ENCODE data around the gene MICAL2.
A peak's percentile ranks its signal among the peaks of the same experiment; 100 is the strongest.

Gene MICAL2

DNA sequence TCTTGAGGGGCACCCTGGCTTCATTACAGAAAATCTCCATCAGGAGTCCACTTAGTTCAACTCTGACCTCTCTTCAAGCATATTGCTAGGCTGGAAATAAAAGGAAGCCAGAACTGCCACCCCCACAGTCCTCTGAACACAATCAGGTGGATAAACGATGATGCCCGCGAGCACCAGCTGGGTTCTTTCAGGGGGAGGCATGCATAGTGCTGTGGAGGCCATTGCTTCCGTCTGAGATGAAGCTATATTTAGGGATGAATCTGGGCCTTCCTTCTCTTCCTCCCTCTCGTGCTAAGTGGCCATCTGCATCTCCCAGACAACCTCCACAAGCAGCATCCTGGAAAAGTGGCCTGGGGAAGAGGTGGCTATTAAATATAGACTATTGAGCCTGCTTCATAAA, 3.9 kb upstream of the MICAL2 start:
- Histone ChIP-seq H3K27ac (no peak overlapping the region), H3K9me3 (ENCODE audit: low read depth, low read length) (no peaks in the 10 kb centered on the region), H3K36me3 (ENCODE audit: insufficient read depth, low read length) (no peaks in the 10 kb centered on the region), H3K9ac (ENCODE audit: insufficient read length) (no peak overlapping the region), H3K4me3 (no peak overlapping the region)
- DNase-seq (ENCODE audit: low read depth, low spot score): no peak
- TF ChIP-seq POLR2AphosphoS5 (IDR thresholded peaks at IDR 0.05; ENCODE audit: borderline replicate concordance, low read depth, low read length): no peak
- no peak for TF ChIP-seq EZH2 (IDR thresholded peaks at IDR 0.05)
- TF ChIP-seq FOXP2 (optimal IDR thresholded peaks at IDR 0.05; ENCODE audit: control extremely low read depth, extremely low read length, insufficient read depth): no peak

DNA sequence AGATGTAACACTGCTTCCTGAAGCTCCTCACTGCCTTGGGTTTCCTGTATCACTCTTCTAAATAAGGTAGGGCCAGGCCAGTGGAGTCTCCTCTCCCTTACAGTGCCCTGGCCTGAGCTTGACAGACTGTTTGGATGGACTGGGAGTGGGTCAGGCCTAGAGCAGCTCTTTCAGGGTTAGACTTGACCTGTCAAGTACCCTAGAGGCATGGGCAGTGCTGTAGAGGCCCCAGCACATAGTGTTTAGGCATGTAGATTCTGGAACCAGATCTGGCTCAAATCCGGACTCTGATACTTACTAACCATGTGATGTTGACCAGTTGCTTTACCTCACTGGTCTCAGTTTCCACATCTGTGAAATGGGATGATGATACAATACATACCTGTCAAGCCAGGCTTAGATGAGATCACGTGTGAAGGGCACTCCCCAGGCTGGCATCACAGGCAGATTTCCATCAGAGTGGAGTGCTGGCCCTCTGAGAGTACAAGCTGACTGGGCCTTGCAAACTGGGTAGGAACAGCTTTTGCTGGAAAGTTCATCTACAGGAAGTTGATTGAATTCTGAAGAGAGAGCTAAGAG, 1.4 kb upstream of the MICAL2 start:
- TF ChIP-seq POLR2AphosphoS5 (IDR thresholded peaks at IDR 0.05; ENCODE audit: borderline replicate concordance, low read depth, low read length) (no peak), EZH2 (IDR thresholded peaks at IDR 0.05) (no peak), FOXP2 (optimal IDR thresholded peaks at IDR 0.05; ENCODE audit: control extremely low read depth, extremely low read length, insufficient read depth) (no peak)
- DNase-seq (ENCODE audit: low read depth, low spot score): no peak
- H3K4me3 ChIP-seq: no peak overlapping the region
- no peak overlapping the region for H3K27ac ChIP-seq
- H3K9ac ChIP-seq (ENCODE audit: insufficient read length): no peak overlapping the region
- H3K9me3 ChIP-seq (ENCODE audit: low read depth, low read length): no peaks in the 10 kb centered on the region
- H3K36me3 ChIP-seq (ENCODE audit: insufficient read depth, low read length): no peaks in the 10 kb centered on the region

DNA sequence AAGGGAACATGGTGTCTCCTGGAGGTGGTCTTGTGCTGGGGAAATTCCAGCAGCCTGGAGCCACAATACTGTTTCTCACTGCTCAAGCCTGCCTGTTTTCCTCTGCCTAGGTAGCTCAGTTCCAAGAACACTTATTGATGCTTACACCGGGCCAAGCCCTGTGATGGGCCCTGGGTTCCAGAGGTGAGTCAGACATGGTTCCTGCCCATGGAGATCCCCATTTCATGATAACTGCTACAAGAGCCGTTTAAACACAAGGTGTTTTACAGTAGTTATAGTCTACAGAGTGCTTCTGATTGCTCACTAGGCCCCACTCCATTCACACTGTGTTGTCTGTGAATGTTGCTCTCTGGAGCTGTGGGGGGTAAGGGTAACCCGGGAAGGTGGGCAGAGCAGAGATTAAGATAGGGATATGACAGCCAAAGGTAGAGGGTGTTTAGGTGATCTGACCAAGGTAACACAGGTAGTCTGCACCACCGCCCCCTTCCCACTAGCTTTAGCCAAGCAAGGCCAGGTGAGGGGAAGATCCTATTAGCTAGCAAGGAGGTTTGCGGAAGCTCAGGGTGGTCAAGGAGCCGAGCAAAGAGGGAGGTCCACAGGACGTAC, 696 bp upstream of the MICAL2 start:
- H3K9ac ChIP-seq (ENCODE audit: insufficient read length): no peak overlapping the region
- H3K4me3 ChIP-seq: peak overlapping the region; percentile 66
- TF ChIP-seq FOXP2 (optimal IDR thresholded peaks at IDR 0.05; ENCODE audit: control extremely low read depth, extremely low read length, insufficient read depth) (no peak), POLR2AphosphoS5 (IDR thresholded peaks at IDR 0.05; ENCODE audit: borderline replicate concordance, low read depth, low read length) (no peak), EZH2 (IDR thresholded peaks at IDR 0.05) (no peak)
- H3K36me3 ChIP-seq (ENCODE audit: insufficient read depth, low read length): no peaks in the 10 kb centered on the region
- H3K27ac ChIP-seq: no peak overlapping the region
- DNase-seq (ENCODE audit: low read depth, low spot score): no peak
- no peaks in the 10 kb centered on the region for H3K9me3 ChIP-seq (ENCODE audit: low read depth, low read length)

DNA sequence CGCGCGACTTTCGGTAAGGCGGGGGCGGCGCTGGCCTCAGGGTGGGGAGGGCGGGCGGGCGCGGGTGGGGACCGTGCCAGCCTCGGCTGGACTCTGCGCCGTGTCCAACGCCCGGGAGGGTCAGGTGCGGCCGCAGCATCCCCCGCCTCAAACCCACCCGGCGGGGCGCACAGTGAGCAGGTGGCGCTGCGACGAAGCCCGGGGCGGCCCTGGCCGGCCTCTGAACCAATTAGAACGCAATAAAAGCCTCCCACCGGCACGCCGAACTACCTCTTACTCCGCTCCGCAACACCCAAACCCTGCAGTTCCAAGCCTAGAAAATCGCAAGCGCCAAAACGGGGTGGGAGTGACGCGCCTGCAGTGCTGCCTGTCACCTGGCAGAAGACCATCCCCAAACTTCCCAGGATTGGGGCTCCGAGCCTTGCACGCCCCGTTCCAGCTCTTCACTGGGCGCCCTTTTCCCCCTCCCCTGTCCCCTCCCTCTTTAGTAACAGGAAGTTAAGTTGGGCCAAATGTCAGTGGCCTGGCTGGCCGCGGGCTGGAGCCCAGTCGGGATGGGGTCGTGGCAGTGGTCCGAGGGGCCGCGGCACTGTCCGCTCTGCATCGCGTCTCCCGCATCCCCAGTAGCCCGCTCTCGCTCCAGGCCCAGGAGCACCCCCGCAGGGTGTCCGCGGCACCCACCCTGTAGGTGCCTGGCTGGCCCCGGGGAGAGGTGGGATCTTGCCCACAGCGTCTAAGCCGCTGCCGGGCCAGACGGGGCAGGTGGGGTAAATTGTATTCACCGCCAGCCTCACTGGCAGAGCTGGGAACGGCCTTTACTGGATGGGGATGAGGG, 541 bp downstream of the MICAL2 start:
- Histone ChIP-seq H3K27ac (no peak overlapping the region), H3K9ac (ENCODE audit: insufficient read length) (no peak overlapping the region), H3K36me3 (ENCODE audit: insufficient read depth, low read length) (no peaks in the 10 kb centered on the region), H3K9me3 (ENCODE audit: low read depth, low read length) (no peaks in the 10 kb centered on the region), H3K4me3 (peak overlapping the region; percentile 66)
- TF ChIP-seq EZH2 (IDR thresholded peaks at IDR 0.05) (no peak), POLR2AphosphoS5 (IDR thresholded peaks at IDR 0.05; ENCODE audit: borderline replicate concordance, low read depth, low read length) (no peak), FOXP2 (optimal IDR thresholded peaks at IDR 0.05; ENCODE audit: control extremely low read depth, extremely low read length, insufficient read depth) (no peak)
- DNase-seq (ENCODE audit: low read depth, low spot score): no peak

DNA sequence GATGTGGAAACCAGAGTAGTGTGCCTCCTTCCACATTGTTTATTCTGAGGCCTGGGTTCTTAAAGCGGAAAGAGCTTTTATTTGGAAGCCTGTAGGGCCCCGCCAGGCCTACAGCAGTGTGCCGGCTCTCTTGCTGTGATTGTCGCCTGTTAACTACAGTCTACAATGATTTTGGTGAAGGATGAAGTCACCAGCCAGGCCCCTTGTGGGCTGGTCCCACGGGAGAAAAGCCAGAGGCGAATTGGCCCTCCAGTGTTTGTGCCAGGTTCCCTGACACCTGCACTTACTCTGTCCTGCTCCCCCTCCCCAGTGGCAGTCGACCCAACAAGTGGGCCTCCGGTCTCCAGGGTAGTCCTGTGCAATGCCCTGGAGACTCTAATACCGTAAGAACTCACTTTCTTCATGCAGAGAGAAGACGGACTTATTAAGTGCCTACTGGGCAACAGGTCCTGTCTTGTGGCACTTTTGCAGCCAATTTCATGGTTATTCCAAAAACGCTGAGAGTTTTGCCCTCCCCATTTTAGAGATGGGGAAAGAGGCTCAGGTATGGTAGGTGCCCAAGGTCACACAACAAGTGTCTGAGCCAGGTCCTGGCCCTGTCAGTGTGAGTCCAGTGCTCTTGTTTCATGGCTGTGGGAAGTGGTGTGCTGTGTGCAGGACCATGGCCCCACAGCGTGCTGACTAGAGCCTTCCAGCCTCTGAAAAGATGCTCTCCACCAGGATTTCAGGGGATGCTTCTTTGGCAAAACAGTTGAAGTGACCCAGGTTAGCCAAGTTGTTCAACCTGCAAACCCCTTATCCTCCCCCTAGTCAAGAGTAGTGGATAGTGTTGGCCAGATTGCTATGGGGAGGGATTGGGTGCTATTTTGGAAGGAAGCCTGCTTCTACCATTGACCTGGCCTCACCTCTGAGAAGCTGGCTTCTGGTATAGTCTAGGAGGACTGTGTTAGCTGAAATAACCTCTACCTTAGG, 1.4 kb downstream of the MICAL2 start:
- Histone ChIP-seq H3K9ac (ENCODE audit: insufficient read length) (no peak overlapping the region), H3K9me3 (ENCODE audit: low read depth, low read length) (no peaks in the 10 kb centered on the region), H3K36me3 (ENCODE audit: insufficient read depth, low read length) (no peaks in the 10 kb centered on the region), H3K4me3 (no peak overlapping the region), H3K27ac (no peak overlapping the region)
- TF ChIP-seq FOXP2 (optimal IDR thresholded peaks at IDR 0.05; ENCODE audit: control extremely low read depth, extremely low read length, insufficient read depth) (no peak), POLR2AphosphoS5 (IDR thresholded peaks at IDR 0.05; ENCODE audit: borderline replicate concordance, low read depth, low read length) (no peak), EZH2 (IDR thresholded peaks at IDR 0.05) (no peak)
- no peak for DNase-seq (ENCODE audit: low read depth, low spot score)

DNA sequence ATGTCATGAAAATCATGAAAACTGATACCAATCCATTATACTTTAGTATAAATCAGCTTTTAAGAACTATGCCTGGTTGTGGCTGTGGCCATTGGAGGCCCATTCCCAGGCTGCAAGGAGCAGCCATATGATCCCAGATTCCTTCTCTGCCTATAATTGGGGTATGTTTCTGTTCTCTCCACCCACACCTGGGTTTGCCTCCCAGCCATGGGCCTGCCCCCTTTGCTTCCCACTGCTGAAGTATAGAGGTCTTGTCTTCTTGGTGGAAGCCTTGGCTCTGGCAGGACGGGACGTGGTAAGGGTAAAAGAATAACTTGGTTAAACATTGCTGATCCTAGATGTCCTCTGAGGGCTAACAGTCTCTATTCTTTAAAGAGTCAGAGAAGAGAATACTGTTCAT, 2.4 kb downstream of the MICAL2 start:
- no peak overlapping the region for H3K4me3 ChIP-seq
- no peak overlapping the region for H3K9ac ChIP-seq (ENCODE audit: insufficient read length)
- no peak overlapping the region for H3K27ac ChIP-seq
- H3K36me3 ChIP-seq (ENCODE audit: insufficient read depth, low read length): no peaks in the 10 kb centered on the region
- DNase-seq (ENCODE audit: low read depth, low spot score): no peak
- TF ChIP-seq POLR2AphosphoS5 (IDR thresholded peaks at IDR 0.05; ENCODE audit: borderline replicate concordance, low read depth, low read length): no peak
- TF ChIP-seq EZH2 (IDR thresholded peaks at IDR 0.05): no peak
- no peak for TF ChIP-seq FOXP2 (optimal IDR thresholded peaks at IDR 0.05; ENCODE audit: control extremely low read depth, extremely low read length, insufficient read depth)
- H3K9me3 ChIP-seq (ENCODE audit: low read depth, low read length): no peaks in the 10 kb centered on the region

DNA sequence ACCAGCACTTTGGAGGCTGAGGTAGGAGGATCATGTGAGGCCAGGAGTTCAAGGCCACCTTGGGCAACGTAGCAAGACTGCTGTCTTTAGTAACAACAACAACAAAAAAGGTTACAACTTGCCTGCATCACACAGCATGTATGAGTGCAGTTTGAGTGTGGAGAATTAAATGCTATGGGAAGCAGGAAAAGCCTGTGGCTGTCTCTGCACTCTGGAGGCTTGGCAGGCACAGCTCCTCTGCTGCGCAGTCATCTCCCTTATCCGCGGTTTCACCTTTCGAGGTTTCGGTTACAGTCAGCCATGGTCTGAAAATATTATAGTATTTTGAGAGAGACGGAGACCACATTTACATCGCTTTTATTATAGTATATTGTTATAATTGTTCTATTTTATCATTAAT, 2.9 kb downstream of the MICAL2 start:
- no peak for DNase-seq (ENCODE audit: low read depth, low spot score)

More for the DNA sequence above, 2.9 kb downstream of the MICAL2 start:
- Histone ChIP-seq H3K4me3 (no peak overlapping the region), H3K27ac (no peak overlapping the region), H3K36me3 (ENCODE audit: insufficient read depth, low read length) (no peaks in the 10 kb centered on the region), H3K9me3 (ENCODE audit: low read depth, low read length) (no peaks in the 10 kb centered on the region), H3K9ac (ENCODE audit: insufficient read length) (no peak overlapping the region)
- no peak for TF ChIP-seq EZH2 (IDR thresholded peaks at IDR 0.05)
- TF ChIP-seq FOXP2 (optimal IDR thresholded peaks at IDR 0.05; ENCODE audit: control extremely low read depth, extremely low read length, insufficient read depth): no peak
- TF ChIP-seq POLR2AphosphoS5 (IDR thresholded peaks at IDR 0.05; ENCODE audit: borderline replicate concordance, low read depth, low read length): no peak
